NB4 (cell line): ENCODE results near the gene PNPT1.
"Not testable (repeated sequence)": the region's sequence is repeated elsewhere in the genome, so short reads cannot be mapped to it uniquely, and the experiment has no call there.

Experiments used
- DNase-seq: peaks from one replicate; pipeline ENCODE4 v3.0.0; 2010; ENCODE audit warnings: low read depth
- H3K4me3 ChIP-seq: one replicate; pipeline ENCODE4 v1.5.1; 2011; ENCODE audit warnings: mild to moderate bottlenecking, low read depth, low read length, moderate library complexity
- CTCF ChIP-seq: IDR thresholded peaks from one replicate; pipeline ENCODE4 v1.5.1; 2012; ENCODE audit warnings: low read depth, low read length
- MYC ChIP-seq: IDR thresholded peaks from 2 replicates; pipeline ENCODE4 v1.6.1; 2011; ENCODE audit warnings: low read depth, low read length
- POLR2A ChIP-seq: IDR thresholded peaks from 2 replicates; pipeline ENCODE4 v1.6.1; 2011; ENCODE audit warnings: mild to moderate bottlenecking; ENCODE audit not compliant: insufficient read length; ENCODE audit errors: extremely low read depth
- TF ChIP-seq, protein P1 (sequence below): IDR thresholded peaks from 2 replicates; pipeline ENCODE4 v1.6.1; 2011; ENCODE audit warnings: low read depth, low read length

Gene PNPT1

DNA sequence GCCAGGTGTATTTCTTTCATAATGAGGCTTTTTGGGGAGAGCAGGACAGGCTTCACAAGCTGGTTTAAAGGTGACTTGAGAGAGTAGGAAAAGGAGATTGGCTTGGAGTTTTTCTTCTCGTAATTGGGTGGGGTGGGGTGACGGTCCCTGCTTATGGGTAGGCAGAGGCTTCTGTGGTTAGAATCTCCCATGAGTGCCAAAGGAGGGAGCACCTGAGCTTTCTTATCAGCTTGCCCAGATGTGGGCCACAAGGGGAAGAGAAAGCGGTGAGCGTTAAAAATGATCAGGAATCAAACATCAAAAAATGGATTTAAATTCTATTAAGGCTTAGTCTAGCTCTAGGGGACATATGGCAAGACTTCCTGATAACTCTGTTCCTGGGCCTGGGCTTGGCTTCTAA, 9.7 kb upstream of the PNPT1 start:
- no peak for TF ChIP-seq MYC
- TF ChIP-seq, protein P1, sequence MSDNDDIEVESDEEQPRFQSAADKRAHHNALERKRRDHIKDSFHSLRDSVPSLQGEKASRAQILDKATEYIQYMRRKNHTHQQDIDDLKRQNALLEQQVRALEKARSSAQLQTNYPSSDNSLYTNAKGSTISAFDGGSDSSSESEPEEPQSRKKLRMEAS = no peak
- TF ChIP-seq POLR2A = no peak
- no peak for TF ChIP-seq CTCF
- DNase-seq = no peak
- H3K4me3 ChIP-seq = no peak overlapping the region

GRCh38 chr2:55692740-55693139, 904 bp downstream of the PNPT1 start:
- DNase-seq = not testable (repeated sequence)
- H3K4me3 ChIP-seq = peak overlapping the region; percentile 79

DNA sequence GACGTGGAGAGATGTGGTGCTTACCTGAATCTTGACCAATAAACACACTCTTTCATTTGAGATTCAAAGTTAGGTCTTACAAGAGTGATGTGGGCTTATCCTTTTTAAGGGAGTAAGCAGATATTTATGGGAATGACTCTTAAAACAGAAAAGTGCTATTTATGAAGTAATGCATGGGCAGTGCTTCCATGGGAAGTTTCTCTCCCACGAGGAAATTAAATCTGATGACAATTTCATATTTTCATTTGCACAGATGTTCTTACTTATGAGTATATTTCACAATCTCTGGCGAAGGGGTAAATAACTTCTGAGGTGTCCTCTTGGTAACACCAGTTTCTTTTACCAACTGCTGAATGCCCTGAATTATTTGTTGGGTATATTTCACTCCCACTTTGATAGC, 21.0 kb downstream of the PNPT1 start:
- H3K4me3 ChIP-seq = no peak overlapping the region
- DNase-seq = no peak
- TF ChIP-seq, protein P1 = no peak
- TF ChIP-seq POLR2A (no peak), CTCF (no peak), MYC (no peak)

DNA sequence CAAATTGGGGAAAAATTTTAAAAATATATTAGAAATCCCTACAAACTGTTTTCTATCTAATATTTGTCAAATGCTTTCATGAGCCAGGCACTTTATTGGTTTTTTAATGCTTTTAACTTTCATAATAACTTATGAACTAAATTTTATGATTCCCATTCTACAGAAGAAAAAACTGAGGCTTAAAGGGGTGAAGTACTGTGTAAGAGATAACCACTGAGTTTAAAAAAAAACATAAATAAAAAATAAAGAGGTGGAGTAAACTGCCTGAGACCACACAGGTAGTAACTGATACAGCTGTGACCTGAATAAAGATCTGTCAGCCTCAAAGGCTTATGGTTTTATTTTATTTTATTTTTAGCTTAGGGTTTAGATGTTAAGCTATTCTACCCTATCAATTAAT, 24.7 kb downstream of the PNPT1 start:
- no peak for DNase-seq
- no peak overlapping the region for H3K4me3 ChIP-seq
- TF ChIP-seq POLR2A (no peak), CTCF (no peak), MYC (no peak)
- TF ChIP-seq, protein P1 = no peak

DNA sequence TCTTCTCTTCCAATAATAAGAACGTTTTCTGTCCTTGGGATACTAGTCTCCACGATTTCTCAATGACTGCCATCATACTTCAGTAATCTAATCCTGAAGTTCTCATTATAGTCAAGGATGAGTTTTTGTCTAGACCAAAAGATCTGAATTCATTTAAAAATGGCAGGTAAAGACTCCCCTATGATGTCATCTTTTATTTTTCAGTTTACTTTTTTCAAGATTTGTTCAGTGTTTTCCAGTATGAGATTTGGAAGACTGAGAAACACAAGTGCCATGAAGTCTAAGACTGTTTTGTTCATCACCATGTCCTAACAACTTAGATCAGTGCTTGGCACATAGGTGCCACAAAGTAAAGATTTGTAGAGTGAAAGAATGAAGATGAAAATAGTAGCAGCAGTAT, 40.4 kb downstream of the PNPT1 start:
- TF ChIP-seq POLR2A (no peak), CTCF (no peak), MYC (no peak)
- TF ChIP-seq, protein P1 = no peak
- no peak for DNase-seq

GRCh38 chr2:55649211-55649610, 44.4 kb downstream of the PNPT1 start:
- H3K4me3 ChIP-seq = no peak overlapping the region
- TF ChIP-seq CTCF (no peak), MYC (no peak), POLR2A (no peak)
- TF ChIP-seq, protein P1 = no peak

More for the DNA sequence above, 40.4 kb downstream of the PNPT1 start:
- no peak overlapping the region for H3K4me3 ChIP-seq

More at GRCh38 chr2:55649211-55649610, 44.4 kb downstream of the PNPT1 start:
- DNase-seq = no peak
